Skeletal muscle tissue (tissue), 4 donors: Measurements from ENCODE around the gene FLT4. TPM values are rescaled to one million over a fixed set of nuclear protein-coding genes. Genes with fewer than 3 reads are reported as not detected.

Source experiments
- H3K27ac ChIP-seq: one replicate; pipeline ENCODE4 v1.7.0; 2013; ENCODE audit warnings: mild to moderate bottlenecking, low read depth, low read length, inconsistent platforms
- H3K27me3 ChIP-seq, 3 donors: one replicate each; pipeline ENCODE4 v1.7.0; 2013; ENCODE audit warnings: low read length in 3 of 3; ENCODE audit not compliant: control insufficient read depth in 3 of 3, insufficient read depth in 3 of 3
- H3K36me3 ChIP-seq, 3 donors: one replicate each; pipeline ENCODE4 v1.7.0; 2013; ENCODE audit warnings: low read length in 3 of 3; ENCODE audit not compliant: control insufficient read depth in 3 of 3, insufficient read depth in 3 of 3
- H3K4me1 ChIP-seq, 3 donors: one replicate each; pipeline ENCODE4 v1.7.0; 2013; ENCODE audit warnings: low read length in 3 of 3, mild to moderate bottlenecking in 3 of 3; ENCODE audit not compliant: control insufficient read depth in 3 of 3, insufficient read depth in 3 of 3
- H3K4me3 ChIP-seq, 3 donors: one replicate each; pipeline ENCODE4 v1.7.0; 2013; ENCODE audit warnings: low read length in 3 of 3
- H3K9ac ChIP-seq, 3 donors: one replicate each; pipeline ENCODE4 v1.7.0; 2013; ENCODE audit warnings: low read length in 3 of 3, mild to moderate bottlenecking in 3 of 3, moderate library complexity in 2 of 3, low read depth in 1 of 3
- H3K9me3 ChIP-seq, 3 donors: one replicate each; pipeline ENCODE4 v1.7.0; 2013; ENCODE audit warnings: low read length in 3 of 3; ENCODE audit not compliant: control insufficient read depth in 3 of 3
- total RNA-seq: library from RNA; depleted of rRNA; stranded (reverse); fragments of >200 nt; gene quantifications from one replicate; pipeline ENCODE4 v1.2.3, GENCODE V29; 2014
- donor health status: Osteomylitis.

The FLT4 gene
- total RNA-seq, 1 donor from 2014 or later, result 8.4 TPM

GRCh38 chr5:180611140-180611850 lies 38.1 kb downstream of the FLT4 start:
- H3K27ac ChIP-seq, result no peak overlapping the region
- no peaks in the 10 kb centered on the region for H3K4me1 ChIP-seq
- no peak overlapping the region for H3K4me3 ChIP-seq
- peaks cover 0 to 15% (median 0%) of the 10 kb centered on the region in 3 donors for H3K27me3 ChIP-seq
- H3K36me3 ChIP-seq, result no peaks in the 10 kb centered on the region
- H3K9me3 ChIP-seq, result peaks cover 0 to under 1% (median 0%) of the 10 kb centered on the region in 3 donors
- no peak overlapping the region for H3K9ac ChIP-seq

- Histone ChIP-seq H3K36me3 (no peaks in the 10 kb centered on the region), H3K27me3 (peaks cover 0 to 15% (median 0%) of the 10 kb centered on the region in 3 donors), H3K27ac (no peak overlapping the region), H3K9me3 (peaks cover 0 to 2% (median 0%) of the 10 kb centered on the region in 3 donors), H3K9ac (no peak overlapping the region), H3K4me3 (no peak overlapping the region), H3K4me1 (no peaks in the 10 kb centered on the region)
Measured at GRCh38 chr5:180609817-180610550, 39.4 kb downstream of the FLT4 start.

- H3K4me3 ChIP-seq, result no peak overlapping the region
- H3K4me1 ChIP-seq, result no peaks in the 10 kb centered on the region
- no peak overlapping the region for H3K9ac ChIP-seq
- H3K9me3 ChIP-seq, result peaks cover 0 to 2% (median 0%) of the 10 kb centered on the region in 3 donors
- H3K36me3 ChIP-seq, result no peaks in the 10 kb centered on the region
- H3K27me3 ChIP-seq, result peaks cover 0 to 16% (median 0%) of the 10 kb centered on the region in 3 donors
- no peak overlapping the region for H3K27ac ChIP-seq
Measured at GRCh38 chr5:180609386-180609785, 40.0 kb downstream of the FLT4 start.

GRCh38 chr5:180608572-180609310 lies 40.7 kb downstream of the FLT4 start:
- Histone ChIP-seq H3K9me3 (peaks cover 0 to 2% (median 0%) of the 10 kb centered on the region in 3 donors), H3K4me3 (no peak overlapping the region), H3K27ac (no peak overlapping the region), H3K36me3 (no peaks in the 10 kb centered on the region), H3K9ac (no peak overlapping the region), H3K4me1 (no peaks in the 10 kb centered on the region), H3K27me3 (peaks cover 0 to 21% (median 0%) of the 10 kb centered on the region in 3 donors)

- Histone ChIP-seq H3K27ac (no peak overlapping the region), H3K9me3 (peaks cover 0 to 2% (median 0%) of the 10 kb centered on the region in 3 donors), H3K9ac (no peak overlapping the region), H3K27me3 (peaks cover 0 to 21% (median 0%) of the 10 kb centered on the region in 3 donors), H3K36me3 (no peaks in the 10 kb centered on the region), H3K4me1 (no peaks in the 10 kb centered on the region), H3K4me3 (no peak overlapping the region)
Measured at GRCh38 chr5:180607861-180608571, 41.4 kb downstream of the FLT4 start.

GRCh38 chr5:180606215-180606785 lies 43.1 kb downstream of the FLT4 start:
- Histone ChIP-seq H3K36me3 (no peaks in the 10 kb centered on the region), H3K4me1 (no peaks in the 10 kb centered on the region), H3K27me3 (peaks cover 0 to 16% (median 0%) of the 10 kb centered on the region in 3 donors), H3K9me3 (peaks cover 0 to 2% (median 0%) of the 10 kb centered on the region in 3 donors), H3K9ac (no peak overlapping the region), H3K4me3 (no peak overlapping the region), H3K27ac (no peak overlapping the region)

- H3K4me3 ChIP-seq, result no peak overlapping the region
- no peak overlapping the region for H3K27ac ChIP-seq
- peaks cover 0 to 2% (median 0%) of the 10 kb centered on the region in 3 donors for H3K9me3 ChIP-seq
- H3K9ac ChIP-seq, result no peak overlapping the region
- H3K36me3 ChIP-seq, result no peaks in the 10 kb centered on the region
- no peaks in the 10 kb centered on the region for H3K4me1 ChIP-seq
- peaks cover 0 to 16% (median 0%) of the 10 kb centered on the region in 3 donors for H3K27me3 ChIP-seq
Measured at GRCh38 chr5:180605554-180606214, 43.7 kb downstream of the FLT4 start.

- Histone ChIP-seq H3K4me3 (no peak overlapping the region), H3K27me3 (peaks cover 0 to 16% (median 0%) of the 10 kb centered on the region in 3 donors), H3K4me1 (no peaks in the 10 kb centered on the region), H3K9me3 (peaks cover 0 to 2% (median 0%) of the 10 kb centered on the region in 3 donors), H3K9ac (no peak overlapping the region), H3K36me3 (no peaks in the 10 kb centered on the region), H3K27ac (no peak overlapping the region)
Measured at GRCh38 chr5:180604271-180604670, 45.1 kb downstream of the FLT4 start.
